Bone marrow (tissue), 2 donors: ENCODE measurements around the gene AMBRA1.
A peak's percentile ranks its signal among the peaks of the same experiment; 100 is the strongest.

Experiments
- DNase-seq, 2 donors: peaks; one replicate each; lab custom pipeline; 2025; lab: John Stamatoyannopoulos, UW

Gene AMBRA1

DNA sequence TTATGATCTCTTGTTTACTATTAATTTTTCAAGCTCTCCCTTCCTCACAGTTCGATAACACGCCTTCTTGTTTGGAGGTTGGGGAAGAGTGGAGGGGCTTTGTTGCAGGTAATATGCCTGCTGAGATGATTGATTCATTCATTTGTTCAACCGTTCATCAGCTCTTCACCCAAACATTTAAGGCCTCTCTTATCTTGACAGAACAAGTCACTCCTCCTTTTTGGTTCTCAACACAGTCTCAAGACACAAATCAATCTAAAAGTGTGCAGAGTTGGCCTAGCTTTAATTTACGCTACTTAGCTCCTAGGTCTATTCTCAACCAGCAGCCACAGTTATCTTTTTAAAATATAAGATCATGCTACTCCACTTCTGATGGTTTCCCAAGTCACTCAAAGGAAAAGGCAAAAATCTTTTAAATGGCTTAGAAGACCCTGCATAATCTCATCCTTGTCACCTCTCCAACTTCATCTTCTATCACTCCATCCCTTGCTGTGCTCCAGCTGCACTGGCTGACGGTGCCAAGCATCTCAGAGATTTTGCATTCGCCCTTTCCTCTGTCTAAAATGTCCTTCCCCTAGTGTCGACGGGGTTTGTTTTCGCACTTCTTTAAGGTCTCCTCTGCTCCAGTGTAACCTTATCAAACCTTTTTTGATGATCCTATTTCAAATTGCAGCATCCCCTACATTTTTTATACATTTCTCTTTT is 60.3 kb downstream of the AMBRA1 start:
- DNase-seq, result no peak

DNA sequence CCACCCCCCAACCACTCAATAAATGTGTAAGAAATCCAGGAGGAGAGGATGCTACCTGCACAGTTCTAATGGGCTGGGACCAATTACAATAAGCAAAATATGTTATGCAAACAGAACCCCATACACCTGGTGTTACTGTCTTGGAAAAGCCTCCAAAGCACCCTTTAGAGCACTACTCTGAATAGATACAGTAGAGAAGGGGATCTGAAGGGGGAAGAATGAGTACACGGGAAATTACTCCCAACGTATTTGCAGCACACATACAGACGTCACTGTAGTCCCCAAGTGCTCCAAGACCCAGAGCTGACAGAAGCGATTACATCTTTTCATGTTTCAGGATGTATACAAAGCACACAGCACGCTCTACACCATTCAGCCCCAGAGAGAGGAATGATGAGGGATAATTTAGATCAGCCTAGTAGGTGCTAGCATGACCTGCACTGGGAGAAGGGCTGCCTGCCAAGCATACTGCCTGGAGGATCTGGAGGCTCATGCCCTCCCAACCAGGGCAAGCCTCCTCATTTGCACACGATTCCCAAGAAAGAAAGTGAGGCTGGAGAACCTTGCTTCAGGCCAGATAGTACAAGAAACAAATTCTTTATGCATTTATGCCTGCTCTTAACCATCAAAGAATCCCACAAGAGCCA is 63.8 kb downstream of the AMBRA1 start:
- no peak for DNase-seq

DNA sequence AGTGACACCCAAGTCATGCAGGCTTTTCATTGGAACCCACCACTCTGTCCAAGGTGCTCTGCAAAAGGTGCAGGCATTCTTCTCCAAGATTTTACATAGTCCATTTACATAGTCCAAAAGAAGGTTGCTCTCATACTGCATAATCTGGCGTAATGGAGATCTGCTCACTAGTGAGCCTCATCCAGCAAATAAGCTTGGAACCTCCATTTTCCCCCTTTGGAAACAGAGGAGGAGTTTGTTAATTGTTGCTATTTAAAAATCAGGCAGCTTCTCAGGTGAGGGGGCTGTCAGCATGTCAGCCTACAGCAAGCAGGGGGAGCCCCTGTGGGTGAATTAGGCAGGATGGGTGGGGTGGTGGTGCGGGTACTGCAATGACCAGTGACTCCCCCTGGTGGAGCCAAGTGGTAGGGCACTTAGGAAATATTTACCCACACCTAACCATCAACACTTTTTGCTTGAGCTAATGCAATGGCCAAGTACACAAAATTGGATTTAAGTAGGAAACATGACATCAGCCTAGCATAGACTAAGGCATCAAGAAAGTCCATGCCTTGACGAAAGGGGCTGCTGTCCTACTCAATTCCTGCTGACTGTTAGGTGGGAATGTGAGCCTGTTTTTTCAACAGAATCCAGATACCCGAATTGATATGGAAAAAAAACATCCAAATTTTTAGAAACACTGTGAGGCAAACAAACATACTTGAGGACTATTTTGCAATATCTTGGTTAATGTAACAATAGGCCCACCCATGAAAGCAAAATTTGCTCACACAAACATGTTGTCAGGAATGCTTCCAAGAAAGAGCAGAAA is 64.5 kb downstream of the AMBRA1 start:
- peak in 1 of 2 donors; percentile 11 for DNase-seq

DNA sequence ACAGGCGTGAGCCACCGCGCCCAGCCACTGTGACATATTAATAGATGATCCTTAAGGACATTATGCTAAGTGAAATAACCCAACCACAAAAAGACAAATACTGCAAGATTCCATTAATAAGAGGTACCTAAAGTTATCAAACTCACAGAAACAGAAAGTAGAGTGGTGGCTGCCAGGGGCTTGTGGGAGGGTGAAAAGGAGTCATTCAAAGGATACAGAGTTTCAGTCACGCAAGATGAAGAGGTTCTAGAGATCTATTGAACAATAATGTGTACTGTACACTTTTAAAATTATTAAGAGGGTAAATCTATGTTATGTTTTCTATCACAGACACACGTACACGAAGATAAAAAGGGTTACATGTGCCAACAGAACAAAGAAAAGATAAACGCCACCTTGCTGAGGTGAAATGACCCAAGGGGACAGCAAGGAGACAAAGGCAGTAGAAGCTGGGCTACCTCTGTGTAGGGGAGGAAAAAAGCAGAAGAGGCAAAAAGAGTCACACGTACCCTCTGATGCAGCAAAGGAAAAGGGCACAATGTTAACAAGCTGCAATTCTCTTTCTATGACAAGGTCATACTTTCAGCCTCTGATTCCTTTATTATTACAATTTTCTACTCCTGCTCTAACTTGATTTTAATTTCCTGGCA is 65.3 kb downstream of the AMBRA1 start:
- DNase-seq, result no peak

DNA sequence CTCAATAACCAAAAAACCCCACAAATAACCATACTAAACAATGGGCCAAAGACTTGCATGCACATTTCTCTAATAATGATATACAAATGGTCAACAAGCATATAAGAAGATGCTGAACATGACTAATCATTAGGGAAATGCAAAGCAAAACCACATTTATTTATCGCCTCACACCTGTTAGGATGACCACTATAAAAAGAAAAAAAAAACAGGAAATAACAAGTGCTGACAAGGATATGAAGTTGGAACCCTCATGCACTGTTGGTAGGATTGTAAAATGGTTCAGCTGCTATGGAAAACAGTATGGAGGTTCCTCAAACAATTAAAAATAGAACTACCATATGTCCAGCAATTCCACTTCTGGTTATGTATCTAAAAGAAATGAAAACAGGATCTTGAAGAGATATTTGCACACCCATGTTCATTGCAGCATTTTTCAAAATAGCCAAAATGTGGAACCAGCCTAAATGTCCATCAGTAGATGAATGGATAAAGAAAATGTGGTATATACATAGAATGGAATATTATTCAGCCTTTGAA is 66.2 kb downstream of the AMBRA1 start:
- DNase-seq, result no peak

DNA sequence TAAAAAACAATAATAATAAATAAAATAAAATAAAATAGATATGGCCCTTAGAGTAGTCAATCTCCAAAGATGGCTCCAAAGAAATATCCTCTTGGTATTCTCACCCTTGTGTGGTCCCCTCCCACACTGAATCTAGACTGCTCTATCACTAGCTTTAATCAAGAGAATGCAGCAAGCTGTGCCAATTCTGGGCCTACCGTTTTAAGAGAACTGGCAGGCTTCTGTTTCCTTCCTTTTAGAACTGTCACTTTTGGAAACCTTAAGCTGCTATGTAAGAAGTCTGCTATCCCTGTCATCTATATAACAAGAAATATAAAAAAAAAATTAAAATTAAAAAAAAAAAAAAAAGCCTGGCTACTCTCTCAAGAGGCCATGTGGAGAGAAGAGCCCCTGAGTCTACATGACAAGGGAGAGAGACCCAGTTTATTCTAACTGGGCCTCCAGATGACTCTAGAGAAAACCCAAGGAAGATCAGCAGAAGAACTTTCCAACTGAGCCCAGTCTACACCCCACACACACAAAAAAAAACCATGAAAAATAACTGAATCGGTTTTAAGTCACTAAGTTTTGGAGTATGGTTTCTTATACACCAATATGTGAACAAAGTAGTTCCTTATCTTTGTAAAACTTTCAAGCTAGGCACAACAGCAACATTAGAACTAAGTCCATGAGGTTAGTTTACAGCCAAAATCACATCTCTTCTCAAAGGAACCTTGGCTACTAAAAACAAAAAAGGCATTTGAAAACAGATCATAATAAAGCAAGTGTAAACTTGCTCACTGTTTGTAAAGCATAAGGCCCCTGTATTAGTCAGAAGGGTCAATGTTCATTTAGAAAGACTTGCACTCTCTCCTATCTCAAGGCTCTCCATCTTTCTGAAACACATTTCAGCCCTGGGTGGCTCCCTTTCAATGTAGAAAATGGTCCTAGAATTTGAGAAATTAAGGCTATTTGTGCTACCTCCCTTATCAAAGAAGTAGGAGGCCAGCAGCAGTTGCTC is 67.3 kb downstream of the AMBRA1 start:
- peak in 1 of 2 donors; percentile 11 for DNase-seq

DNA sequence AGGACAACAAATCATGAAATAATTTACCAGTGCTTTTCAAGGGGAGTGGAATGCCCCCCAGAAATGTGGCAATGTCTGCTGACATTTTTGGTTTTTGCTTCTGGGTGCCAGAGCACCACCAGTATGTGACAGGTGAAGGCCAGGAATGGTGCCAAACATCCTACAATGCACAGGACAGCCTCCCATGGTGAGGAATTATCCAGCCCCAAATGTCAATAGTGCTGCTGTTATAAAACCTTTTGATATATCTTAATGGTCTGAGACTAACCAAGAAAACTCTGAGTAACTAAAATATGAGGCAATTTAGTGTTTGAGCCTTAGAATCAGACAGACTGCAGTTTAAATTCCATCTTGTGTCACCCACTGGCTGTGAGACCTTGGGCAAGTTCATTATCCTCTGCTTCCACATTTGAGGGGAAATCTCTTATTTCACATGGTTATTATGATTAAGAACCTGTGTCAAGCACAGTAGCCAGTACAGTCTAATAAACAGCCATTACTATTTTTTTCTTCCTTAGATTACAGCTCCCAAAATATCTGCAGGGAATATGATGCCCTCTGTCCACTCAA is 69.5 kb downstream of the AMBRA1 start:
- DNase-seq, result no peak

DNA sequence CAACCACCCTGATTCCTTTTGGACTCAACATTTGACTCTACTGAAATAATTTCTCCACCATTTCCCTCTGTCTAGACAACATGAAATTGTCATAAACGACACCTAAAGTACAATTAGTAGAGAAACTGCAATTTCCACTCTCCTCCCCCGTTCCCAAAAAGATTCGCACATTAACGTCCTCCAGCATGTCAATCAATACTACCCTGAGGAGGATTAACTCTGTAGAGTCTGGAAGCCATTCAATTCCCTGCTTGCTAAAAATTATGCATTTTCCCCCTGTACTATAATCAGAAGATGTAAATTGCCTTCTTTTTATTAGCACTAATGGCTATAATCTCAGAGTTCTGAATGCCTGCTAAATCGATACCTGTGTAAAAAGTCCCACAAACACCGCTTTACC is 70.5 kb downstream of the AMBRA1 start:
- no peak for DNase-seq

DNA sequence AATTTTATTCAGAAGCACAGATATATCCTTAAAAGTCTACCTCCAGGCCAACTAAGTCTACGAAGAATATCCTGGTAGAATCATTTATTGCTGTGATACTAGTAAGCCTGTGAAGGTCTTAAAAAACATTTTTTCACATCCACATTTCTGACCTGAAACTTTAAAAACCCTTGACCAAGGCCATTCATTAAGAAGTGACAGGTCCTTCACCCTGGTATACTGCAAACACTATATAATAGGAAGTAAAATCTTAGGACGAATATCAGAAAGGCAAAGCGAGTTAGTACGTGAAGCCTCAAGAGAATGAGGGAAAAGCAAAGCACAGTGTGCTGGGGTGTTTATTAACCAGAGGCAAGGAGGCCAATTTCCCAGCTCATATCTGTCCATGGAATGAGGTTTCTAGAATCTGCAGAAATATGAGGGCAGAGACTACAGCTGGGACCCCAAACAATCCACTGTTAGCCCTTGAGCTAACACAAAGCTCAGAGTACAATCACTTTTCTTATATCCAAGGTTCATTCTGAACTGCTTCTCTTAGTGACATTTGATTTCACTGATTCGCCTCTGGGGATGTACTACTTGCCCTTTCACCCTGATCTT is 71.0 kb downstream of the AMBRA1 start:
- DNase-seq, result no peak

DNA sequence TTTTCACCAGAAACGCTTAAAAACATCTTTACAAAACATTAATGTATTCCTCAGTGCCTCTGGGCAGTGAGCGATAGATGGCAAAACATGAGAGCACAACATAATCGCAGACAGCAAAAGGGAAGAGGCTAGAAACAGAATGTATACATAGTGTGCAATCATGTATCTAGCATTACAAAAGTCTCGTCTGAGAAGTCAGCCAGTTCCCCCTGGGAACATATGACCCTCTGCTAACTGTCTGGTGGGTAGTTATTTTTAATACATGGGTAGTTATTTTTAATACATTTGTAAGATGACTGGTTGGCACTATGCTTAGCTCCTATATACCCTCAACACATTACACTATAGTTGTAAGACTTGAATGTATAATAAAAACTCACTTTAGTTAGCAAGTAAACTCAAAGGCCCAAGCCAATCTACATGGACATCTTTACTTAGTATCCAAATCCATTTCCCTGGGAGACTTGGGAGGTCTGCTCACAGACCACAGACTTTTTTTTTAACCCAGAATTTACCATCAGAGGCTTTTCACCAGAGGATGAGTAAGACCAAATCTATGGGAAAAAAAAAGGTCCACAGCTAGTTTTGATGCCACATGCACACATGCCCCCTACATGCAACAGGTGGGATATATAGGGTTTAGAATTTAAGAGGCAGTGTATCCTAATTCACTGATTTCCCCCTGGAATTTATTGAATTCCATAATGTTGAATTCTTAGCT is 71.7 kb downstream of the AMBRA1 start:
- DNase-seq, result peak in 1 of 2 donors; percentile 12

DNA sequence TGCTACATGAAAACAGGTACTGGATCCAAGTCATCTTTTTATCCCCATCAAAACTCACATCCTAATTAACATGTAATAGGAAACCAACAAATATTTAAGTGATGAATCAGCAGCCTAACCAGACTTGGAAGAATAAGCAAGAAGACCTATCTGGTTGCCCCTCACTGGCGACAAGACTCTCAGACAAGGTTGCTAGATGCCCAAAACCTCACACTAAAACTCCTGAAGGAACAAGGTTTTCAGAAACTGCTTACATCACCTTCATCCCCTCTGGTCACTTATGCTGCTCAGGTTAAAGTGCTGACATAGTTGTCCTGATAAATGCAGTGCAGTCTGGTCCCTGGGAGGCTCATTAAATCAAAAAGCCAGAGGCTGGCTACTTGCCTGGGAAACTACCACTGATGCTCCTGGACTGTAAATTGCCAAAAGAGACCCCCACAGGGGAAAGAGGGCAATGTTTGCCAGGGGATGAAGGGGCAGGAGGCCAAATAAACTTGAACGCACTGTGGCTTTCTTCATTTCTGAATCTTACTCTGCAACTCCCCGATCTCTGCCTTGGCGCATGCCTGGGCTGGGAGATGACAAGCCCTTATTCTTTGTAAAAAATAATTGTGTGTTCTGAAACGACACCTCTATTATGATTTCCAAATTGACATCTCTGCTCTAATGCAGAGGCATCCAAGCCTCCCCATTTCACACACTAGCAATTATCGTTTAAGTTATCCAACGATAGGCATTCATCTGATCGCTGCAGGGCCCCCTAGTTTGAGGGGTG is 72.7 kb downstream of the AMBRA1 start:
- DNase-seq, result no peak

DNA sequence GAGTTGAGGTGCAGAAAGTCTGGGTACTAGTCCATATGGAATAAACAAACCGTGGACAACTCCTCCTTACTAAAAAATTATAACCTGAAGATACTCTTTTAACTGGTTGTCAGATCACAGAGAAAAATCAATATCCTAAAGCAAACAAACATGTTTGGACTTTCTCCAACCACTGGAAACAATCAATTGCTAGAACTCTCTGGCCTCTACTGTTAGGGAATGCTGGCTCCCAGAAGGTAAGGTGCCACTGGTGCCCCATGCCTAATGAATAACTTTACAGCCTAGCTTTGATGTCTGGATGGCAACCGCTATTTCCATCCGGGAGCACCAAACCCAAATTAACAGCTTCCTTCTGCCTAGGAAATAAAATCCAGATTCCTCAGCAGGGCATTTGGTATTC is 74.5 kb downstream of the AMBRA1 start:
- DNase-seq, result no peak

DNA sequence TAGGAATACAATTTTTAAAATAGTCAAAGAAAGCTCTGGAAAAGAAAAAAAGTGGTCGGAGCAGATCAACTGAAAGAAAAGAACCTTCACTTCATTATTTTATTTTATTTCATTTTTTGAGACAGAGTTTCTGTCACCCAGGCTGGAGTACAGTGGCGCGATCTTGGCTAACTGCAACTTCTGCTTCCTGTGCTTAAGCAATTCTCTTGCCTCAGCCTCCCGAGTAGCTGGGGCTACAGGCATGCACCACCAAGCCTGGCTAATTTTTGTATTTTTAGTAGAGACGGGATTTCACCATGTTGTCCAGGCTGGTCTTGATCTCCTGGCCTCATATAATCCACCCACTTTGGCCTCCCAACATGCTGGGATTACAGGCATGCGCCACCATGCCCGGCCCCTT is 74.9 kb downstream of the AMBRA1 start:
- DNase-seq, result peak in 1 of 2 donors; percentile 11

DNA sequence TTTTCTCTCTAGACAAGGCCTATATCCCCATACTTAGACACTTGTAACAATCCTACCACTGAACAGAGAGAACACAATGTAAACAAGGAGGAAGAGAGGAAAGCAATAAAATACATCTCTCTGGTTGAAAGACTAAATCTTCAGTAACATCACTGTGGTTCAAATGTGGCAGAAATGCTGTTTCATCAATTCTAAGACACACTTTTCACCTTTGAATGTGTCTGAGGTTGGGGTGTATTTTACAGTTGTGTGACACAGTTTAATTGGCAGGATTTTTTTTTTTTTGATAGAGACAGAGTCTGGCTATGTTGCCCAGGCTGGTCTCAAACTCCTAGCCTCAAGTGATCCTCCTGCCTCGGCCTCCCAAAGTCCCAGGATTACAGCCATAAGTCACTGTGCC is 79.5 kb downstream of the AMBRA1 start:
- DNase-seq, result no peak

DNA sequence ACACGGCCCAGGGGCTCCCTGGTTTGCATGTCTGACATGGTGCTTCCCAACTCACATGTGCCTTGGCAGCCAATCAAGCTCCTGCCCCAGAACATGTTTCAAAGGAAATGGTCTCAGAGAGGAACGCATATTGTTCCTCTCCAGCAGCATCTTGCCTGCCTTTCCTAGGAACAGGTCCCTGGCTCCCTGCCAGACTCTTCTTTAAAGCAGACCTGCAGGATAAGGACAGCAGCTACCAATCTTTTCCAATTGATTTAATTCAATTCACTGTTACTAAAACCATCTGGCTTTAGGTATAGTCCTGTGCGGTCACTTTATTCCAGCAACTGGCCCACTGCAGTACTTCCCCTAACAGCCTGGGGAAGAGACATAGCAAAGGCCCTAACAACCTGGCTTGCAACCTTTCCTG is 79.9 kb downstream of the AMBRA1 start:
- DNase-seq, result no peak

DNA sequence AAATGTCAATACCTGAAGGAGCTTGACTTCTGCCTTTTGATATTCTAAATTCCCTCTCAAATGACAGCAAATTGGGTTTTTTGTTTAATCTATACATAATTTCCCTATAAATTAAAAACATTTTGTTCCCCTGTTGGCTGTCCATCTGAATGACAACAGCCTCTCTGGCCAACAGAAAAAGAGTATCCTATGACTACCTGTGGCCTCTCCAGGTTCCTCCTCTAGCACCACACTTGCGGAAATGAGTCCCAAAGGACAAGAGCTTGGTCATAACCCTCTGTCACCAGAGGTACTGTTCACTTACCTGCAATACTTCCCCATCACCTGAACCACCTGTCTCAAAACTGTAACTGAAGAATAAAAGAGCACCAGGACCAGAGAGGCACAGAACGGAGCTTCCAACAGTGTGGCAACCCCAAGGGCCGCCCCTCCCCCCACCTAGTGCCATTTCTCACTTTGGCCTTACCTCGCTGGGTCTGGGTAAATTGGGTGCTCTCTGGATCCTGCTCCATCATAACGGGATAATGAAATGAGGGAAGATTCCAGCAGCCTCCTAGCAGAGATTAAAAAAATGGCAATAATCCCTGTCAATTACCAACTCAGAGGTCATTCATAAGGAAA is 81.5 kb downstream of the AMBRA1 start:
- no peak for DNase-seq

DNA sequence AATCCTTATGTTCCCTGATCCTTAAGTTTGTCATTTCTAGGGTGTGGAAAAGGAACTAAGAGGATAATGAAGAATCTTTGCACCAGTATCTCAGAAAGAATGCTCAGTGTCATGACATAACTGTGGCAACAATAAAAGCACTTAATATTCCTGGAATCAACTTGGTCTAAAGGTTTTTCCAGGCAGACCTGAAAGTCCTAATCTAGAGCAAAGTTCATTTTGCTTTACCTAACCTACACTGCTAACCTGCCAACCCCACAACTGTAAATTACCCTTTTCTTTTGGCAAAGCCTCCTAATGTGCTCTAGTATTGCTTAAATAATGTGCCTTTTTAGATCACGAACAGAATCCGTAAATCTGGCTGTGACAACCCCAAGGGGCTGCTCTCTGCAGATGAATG is 82.5 kb downstream of the AMBRA1 start:
- DNase-seq, result no peak

DNA sequence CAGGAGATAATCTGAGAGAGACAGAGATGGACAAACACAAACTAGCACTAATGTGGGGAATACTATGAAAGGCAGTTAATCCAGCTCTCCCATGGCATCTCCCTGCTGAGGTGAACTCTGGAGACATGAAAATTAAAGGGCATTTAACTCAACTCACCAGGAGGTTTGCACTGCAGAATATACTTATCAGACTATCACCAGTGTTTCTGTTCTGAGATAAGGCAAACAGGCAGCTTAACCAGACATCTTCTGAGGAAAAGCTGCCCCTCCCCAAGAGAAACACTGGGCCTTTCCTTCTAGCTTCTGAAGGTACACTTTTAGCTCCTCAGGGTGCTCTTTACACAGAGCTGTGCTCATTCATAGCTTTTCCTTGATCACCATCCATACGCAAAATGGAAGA is 85.5 kb downstream of the AMBRA1 start:
- no peak for DNase-seq

DNA sequence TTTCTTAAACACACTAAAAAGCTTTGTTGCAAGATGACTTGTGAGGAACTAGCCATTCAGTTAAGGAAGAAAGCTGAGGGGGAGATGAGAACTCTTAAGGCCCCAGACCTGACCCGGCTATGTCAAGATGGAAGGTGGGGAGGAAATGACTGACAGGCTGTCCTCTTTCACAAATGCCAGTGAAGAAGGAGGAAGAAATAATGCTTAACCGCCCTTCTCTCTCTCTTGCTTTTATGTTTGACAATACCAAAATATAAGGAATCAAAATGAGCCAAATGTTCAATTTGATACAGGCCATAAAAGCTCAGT is 87.4 kb downstream of the AMBRA1 start:
- DNase-seq, result no peak
